ENCODE data around the gene DNAJB8.

Gene DNAJB8

GRCh38 chr3:128466840-128467541 is at the start of gene DNAJB8:
Gene DNAJB8 (minus strand): TSS chr3:128466890. CDS start chr3:128463245, 3,645 bp downstream.
- in situ Hi-C loops (cut with MboI; ENCODE audit: low sequenced_read_pairs): no loop called here

DNA sequence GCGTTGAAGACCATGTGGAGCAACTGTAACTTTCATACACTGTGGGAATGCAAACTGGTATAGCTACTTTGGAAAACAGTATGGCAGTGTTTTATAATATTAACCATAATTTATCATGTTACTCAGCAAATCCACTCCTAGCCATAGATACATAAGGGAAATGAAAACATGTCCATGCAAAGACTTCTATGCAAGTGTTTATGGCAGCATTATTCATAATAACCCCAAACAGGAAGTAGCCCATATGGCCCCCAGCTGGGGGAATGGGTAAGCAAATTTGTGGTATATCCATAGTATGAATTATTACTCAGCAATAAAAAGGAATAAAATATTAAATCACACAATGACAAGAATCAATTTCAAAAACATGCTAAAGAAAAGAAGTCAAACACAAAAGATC is 49.3 kb upstream of the DNAJB8 start:
- in situ Hi-C loops (cut with MboI; ENCODE audit: low sequenced_read_pairs): no loop called here

DNA sequence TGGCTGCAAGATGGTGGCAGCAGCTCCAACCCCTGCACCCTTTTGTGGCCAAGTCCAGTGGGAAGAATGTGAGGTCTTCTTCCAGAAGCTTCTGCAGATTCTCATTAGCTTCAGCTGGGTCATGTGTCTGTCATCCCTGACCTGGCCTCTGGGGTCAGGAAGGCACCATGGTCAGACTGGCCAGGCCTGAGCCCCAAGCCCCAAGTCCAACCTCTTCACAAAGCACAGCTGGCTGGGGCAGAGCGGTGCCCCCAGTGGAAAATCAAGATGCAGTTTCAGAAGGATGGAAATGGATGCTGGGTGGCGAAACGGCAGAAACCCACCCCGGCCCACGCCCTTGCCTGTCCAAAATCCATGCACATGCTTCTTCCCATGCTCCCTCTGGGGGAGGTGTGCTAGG is 42.2 kb upstream of the DNAJB8 start:
- in situ Hi-C loops (cut with MboI; ENCODE audit: low sequenced_read_pairs): no loop called here

- in situ Hi-C loops (cut with MboI; ENCODE audit: low sequenced_read_pairs): no loop called here
Observed at GRCh38 chr3:128506754-128507153, 40.1 kb upstream of the DNAJB8 start.

- in situ Hi-C loops (cut with MboI; ENCODE audit: low sequenced_read_pairs): no loop called here
Observed at GRCh38 chr3:128505771-128506170, 39.1 kb upstream of the DNAJB8 start.

DNA sequence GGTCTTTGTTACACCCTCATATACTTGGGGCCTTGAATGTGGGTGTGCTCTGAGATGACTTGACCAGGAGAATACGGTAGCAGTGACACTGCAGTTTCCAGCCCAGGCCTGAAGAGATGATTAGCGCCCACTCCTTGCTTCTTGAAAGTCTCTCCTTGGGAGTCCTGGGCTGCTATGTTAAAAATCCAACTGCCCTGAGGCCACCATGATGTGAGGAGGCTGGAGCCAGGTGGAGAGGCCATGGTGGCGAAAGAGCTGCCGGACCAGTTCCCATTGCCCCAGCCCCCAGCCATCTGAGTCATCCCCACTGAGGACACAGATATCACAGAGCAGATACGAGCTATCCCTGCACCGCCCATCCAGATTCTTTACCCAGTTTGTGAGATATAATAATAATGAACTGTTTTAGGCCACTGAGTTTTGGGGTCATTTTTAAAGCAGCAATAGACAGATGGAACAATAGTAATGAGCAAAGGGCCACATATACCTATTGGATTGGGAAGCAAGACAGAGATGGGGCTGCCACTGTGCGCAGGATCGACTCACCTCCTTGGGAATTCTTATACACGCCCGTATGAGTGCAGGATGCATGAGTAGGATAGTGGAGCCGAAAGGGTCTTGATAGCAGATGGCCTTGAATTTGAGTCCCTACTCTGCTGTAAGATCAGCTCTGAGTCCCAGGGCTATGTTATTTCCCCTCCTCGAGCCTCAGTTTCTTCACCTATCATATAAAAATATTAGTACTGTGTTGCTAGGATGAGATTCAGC is 38.5 kb upstream of the DNAJB8 start:
- in situ Hi-C loops (cut with MboI; ENCODE audit: low sequenced_read_pairs): no loop called here

DNA sequence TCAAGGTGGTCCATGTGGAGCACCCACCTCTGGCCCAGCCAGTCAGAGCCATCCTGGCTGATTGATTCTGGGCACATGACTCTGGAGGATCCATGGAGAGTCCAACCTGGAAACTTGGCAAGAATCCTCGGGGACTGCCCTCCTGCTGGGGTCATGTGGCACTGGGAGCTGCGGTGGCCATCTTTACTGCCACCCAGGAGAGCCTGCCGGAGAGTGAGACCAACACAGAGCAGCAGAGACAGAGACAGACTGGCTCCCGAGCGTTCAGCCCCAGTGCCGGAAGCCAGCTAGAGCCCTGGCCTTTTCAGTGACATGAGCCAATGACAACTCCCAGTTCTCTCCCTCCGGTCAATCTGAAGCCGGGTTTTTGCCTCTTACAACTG is 37.8 kb upstream of the DNAJB8 start:
- in situ Hi-C loops (cut with MboI; ENCODE audit: low sequenced_read_pairs): no loop called here

GRCh38 chr3:128503751-128504532 is 37.3 kb upstream of the DNAJB8 start:
- in situ Hi-C loops (cut with MboI; ENCODE audit: low sequenced_read_pairs): no loop called here

DNA sequence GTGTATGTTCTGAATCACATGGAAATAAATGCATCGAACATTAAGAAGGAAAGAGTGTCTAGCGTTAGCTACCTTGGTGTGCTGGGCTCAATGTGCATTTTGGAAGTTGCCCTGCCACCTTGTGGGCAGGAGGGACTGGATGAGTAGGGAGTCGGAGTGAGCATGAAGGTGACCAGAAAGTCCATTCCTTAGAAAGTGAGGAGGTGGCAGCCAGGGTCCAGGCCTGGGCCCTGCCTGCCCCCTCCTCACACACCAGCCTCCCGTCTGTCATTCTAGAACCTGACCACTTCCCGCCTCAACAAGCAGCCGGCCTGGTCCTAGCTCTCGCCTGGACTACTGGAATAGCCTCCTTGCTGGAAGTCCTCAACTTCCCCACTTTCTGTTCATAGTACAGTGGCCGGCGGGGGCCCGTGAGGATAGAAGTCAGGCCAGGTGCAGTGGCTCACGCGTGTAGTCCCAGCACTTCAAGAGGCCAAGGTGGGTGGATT is 36.5 kb upstream of the DNAJB8 start:
- in situ Hi-C loops (cut with MboI; ENCODE audit: low sequenced_read_pairs): no loop called here

- in situ Hi-C loops (cut with MboI; ENCODE audit: low sequenced_read_pairs): no loop called here
Observed at GRCh38 chr3:128502712-128503111, 36.0 kb upstream of the DNAJB8 start.

GRCh38 chr3:128501431-128501830 is 34.7 kb upstream of the DNAJB8 start:
- in situ Hi-C loops (cut with MboI; ENCODE audit: low sequenced_read_pairs): no loop called here

DNA sequence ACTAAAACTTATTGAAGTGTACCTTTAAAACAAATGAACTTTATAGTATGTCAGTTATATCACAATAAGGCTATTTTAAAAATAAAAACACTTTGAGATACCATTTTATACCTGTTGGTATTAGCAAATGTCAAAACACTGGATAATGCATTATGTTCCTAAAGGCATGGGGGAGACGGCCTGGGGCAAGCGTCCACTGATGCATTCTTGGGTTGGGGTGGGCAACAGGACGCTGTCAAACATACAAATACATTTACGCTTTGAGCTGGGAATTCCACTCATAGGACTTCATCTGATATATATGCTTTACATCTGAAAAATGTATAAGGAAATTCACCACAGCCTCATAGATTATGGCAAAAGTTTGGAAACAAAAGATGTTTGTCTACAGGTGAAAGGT is 33.9 kb upstream of the DNAJB8 start:
- in situ Hi-C loops (cut with MboI; ENCODE audit: low sequenced_read_pairs): no loop called here

GRCh38 chr3:128499724-128500275 is 33.1 kb upstream of the DNAJB8 start:
- in situ Hi-C loops (cut with MboI; ENCODE audit: low sequenced_read_pairs): no loop called here

- in situ Hi-C loops (cut with MboI; ENCODE audit: low sequenced_read_pairs): no loop called here
Observed at GRCh38 chr3:128498901-128499530, 32.3 kb upstream of the DNAJB8 start.

DNA sequence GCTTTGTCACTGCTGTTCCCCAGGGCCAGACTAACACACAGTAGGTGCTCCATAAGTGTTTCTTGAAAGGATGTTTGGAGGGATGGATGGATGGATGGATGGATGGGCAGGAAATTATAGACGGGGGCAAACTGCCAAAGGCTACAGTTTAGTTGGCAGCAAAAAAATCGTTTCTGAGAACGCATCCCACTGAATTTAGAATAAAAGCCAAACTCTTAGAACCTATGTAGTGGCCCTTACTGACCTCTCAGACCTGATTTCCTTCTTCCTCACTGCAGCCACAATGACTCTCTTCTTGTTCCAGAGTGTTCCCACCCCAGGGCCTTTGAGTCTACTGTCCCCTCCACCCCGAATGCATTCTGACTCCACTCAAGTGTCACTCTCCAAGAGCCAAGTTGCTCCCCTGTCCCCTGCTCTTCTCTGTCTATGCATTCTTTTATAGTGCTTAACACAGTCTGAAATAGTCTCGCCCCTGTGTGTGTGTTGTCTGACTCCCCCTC is 31.5 kb upstream of the DNAJB8 start:
- in situ Hi-C loops (cut with MboI; ENCODE audit: low sequenced_read_pairs): no loop called here

DNA sequence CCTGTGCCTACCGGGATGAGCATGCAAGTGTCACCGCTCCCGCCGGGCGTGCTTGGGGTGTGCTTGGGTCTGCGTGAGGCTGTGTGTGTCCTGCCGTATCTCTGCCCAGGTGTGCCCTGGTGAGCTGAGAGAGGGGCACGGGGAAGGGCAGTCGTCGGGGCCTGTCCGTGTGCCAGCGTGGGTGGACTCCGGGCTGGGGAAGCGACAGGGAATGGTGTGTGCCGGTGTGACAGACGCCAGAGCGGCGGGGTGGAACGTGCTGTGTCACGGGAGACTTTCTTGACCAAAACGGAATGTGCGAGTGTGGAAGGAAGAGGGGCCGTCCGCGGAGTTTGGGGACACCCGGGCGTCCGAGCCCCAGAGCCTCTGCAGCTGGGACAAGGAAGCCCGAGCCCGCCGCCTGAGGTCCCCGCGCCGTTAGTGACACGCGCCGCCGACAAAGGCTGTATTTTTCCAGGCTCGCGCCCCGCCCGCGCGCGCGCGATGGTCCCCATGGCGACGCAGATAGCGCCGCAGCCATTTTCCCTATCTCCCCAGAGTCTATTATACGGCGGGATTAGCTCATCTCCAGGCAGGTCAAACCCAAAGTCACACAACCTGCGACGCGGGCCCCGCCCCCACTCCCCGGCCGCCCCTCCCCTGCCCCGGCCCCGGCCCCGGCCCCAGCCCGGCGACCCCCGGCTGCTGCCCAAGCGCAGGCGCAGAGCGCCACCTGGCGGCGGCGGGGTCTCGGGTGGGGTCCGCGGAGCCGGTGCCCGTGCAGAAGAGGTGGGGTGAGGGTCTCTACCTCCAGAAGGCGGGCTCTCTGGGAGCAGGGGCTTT is 30.8 kb upstream of the DNAJB8 start:
- in situ Hi-C loops (cut with MboI; ENCODE audit: low sequenced_read_pairs): no loop called here

GRCh38 chr3:128496602-128497304 is 30.1 kb upstream of the DNAJB8 start:
- in situ Hi-C loops (cut with MboI; ENCODE audit: low sequenced_read_pairs): no loop called here

- in situ Hi-C loops (cut with MboI; ENCODE audit: low sequenced_read_pairs): no loop called here
Observed at GRCh38 chr3:128496019-128496601, 29.4 kb upstream of the DNAJB8 start.
